Activated effector memory CD4-positive, alpha-beta T cell treated with anti-CD3 and anti-CD28 coated beads, Interleukin-2, amount 50 U/mL, for 16 hours (primary cell): Measurements from ENCODE around the gene SLC35A3.
"Not testable (repeated sequence)": the region's sequence is repeated elsewhere in the genome, so short reads cannot be mapped to it uniquely, and the experiment has no call there.

Experiments used
- DNase-seq: peaks from one replicate; pipeline ENCODE4 v3.0.0-alpha.2; 2020

Gene SLC35A3

GRCh38 chr1:99977326-99977725 lies 7.5 kb downstream of the SLC35A3 start:
- not testable (repeated sequence) for DNase-seq

GRCh38 chr1:99978218-99978617 lies 8.4 kb downstream of the SLC35A3 start:
- DNase-seq, result no peak

DNA sequence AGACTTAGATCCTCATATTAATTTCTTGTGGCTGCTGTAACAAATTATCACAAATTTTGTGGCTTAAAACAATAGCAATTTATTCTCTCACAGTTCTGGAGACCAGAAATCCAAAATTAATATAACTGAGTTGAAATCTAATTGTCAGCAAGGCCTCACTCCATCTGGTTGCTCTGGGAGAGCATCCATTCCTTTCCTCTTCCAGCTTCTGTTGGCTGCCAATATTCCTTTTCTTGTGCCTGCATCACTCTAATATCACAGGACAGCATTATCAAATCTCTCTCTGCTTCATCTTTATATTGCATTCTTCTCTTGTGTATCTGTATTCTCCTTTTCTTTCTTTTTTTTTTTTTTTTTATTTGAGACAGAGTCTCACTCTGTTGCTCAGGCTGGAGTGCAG lies 9.3 kb downstream of the SLC35A3 start:
- DNase-seq, result no peak

DNA sequence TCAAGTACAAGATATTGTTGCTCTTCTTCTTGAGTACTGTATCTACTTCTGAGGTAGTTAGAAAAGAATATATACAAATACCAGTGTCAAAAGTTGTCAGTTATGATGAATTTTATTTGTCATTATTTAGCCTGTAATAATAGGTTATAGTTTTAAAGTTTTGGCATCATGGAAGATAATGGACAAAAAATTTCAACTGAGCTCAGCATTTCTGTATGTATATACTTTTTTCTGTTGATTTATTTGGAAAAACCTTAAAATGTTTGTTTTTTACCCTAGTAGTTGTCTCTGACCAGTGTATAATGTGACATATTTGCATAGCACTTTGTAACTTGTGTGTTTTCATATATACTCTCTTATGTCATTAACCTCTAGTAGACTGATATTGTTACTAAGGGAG lies 11.1 kb downstream of the SLC35A3 start:
- DNase-seq, result no peak

DNA sequence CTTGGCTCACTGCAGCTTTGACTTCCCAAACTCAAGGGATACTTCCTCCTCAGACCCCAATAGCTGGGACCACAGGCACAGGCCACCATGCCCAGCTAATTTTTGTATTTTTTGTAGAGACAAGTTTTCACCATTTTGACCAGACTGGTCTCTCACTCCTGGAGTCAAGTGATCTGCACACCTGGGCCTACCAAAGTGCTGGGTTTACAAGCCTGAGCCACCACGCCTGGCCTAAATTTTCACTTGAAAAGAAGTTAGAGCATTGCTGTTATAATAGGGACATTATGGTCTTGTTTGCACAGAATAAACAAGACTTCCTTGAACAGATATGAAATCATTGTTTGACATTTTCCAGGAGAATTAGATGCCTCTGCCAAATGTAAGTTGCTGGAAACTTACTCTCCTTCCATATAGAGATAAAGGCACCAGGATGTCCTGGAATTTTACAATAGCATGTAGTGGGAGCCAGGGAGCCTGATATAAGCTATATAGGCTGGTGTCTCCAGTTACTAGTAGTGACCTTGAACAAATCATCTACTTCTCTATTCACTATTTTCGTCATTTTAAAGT lies 16.9 kb downstream of the SLC35A3 start:
- no peak for DNase-seq

DNA sequence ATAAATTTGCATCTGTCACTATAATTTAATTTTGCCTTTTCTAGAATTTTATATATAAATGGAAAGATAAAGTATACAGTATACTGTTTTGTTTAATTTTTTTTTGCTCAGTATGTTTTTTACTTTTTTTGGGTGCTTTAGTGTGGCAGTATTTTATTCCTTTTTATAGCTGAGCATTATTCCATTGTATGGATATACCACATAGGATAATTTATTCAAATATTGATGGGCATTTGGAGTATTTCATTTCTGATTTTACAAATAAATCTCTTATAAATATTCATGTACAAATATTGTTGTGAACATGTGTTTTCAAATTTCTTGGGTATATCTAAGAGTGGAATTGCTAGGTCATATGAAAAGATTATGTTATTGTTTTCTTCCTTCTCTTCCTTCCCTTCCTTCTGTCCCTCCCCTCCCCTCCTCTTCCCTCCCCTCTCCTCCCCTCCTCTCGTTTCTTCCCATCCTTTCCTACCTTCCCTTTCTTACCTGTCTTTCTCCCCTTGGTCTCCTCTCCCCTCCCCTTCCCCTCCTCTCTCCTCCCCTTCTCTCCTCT lies 18.5 kb downstream of the SLC35A3 start:
- DNase-seq, result no peak

DNA sequence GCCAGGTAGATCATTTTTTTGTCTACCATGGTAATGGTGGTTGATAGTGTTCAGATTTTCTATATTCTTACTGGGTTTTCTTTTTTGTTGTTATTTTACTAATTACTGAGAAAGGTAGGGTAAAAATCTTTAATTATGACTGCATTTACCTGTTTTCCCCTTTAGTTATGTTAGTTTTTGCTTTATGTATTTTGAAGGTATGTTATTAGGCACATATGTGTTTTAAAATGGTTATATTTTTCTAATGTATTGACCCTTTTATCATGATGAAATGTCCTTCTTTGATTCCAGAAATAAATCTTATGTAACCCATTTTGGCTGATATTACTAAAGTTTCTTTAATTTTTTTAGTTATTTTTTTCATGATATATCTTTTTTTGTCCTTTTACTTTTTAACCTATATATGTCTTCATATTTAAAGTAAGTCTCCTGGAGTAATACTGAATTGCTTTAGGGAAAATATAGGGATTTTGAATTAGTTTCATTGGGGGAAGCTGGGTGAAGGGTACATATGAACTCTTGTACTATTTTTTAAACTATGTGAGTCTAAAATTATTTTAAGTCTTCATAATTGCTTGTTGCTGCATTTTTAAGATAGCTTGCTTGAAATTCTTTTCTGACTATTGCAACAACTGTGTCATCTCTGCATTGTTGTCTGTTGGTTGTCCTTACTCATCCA lies 22.4 kb downstream of the SLC35A3 start:
- no peak for DNase-seq

- DNase-seq, result no peak
Observed at GRCh38 chr1:99992760-99993467, 23.1 kb downstream of the SLC35A3 start.

- no peak for DNase-seq
Observed at GRCh38 chr1:99993468-99993845, 23.7 kb downstream of the SLC35A3 start.

DNA sequence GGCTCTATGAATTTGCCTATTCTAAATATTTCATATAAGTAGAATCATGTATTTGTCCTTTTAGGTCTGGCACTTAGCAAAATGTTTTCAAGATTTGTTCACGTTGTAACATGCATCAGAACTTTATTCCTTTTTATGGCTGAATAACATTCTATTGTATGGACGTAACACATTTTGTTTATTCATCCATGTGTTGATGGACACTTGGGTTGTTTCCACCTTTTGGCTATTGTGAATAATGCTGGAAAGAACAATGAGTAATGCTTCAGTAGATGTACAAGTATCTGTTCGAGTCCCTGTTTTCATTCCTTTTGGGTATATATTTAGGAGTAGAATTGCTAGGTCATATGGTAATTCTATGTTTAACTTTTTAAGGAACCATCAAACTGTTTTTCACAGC lies 24.7 kb downstream of the SLC35A3 start:
- no peak for DNase-seq

DNA sequence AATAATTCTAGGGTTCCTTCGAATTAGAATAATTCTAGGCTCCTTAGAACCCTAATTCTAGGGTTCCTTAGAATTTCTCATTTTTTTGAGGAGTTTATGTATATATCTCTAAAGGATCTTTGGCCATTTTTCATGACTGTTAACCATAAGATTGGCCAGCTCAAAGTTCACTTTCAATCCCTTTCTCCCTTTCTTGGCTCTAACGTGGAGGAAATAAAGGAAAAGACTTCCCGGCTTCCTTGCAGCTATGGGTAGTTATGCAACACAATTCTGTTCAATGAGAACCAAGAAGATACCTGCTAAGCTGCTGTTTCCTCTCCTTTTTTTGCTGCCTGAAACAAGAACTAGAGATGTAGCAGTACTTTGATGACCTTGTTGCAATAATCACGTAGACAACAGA lies 27.2 kb downstream of the SLC35A3 start:
- DNase-seq, result no peak

DNA sequence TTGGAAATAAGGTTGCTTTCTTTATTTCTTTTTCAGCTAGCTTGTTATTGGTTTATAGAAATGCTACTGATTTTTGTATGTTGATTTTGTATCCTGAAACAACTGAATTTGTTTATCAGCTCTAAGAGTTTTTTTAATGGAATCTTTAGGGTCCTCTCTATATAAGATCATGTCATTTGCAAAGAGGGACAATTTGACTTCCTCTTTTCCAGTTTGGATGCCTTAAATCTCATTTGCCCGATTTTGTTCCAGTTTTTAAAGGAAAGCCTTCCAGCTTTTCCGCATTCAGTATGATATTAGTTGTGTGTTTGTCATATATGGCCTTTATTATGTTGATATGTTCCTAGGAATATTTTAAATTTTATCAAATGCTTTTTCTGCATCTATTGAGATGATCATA lies 31.7 kb downstream of the SLC35A3 start:
- no peak for DNase-seq

DNA sequence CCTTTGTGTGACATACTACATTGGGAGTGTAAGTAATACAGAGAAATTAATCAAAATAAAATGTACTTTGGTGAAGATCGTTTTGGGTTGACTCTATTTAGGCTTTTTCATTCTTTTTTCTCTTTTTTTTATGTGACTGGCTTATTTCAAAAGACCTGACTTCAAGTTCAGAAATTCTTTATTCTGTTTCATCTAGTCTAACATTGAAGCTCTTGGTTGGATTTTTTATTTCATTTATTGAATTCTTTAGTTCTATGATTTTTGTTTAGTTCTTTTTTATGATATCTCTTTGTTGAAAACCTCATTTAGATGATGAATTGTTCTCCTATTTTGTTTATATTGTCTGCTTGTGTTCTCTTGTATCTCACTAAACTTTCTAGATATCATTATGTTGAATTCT lies 35.6 kb downstream of the SLC35A3 start:
- no peak for DNase-seq

GRCh38 chr1:100006688-100007087 lies 36.9 kb downstream of the SLC35A3 start:
- no peak for DNase-seq

DNA sequence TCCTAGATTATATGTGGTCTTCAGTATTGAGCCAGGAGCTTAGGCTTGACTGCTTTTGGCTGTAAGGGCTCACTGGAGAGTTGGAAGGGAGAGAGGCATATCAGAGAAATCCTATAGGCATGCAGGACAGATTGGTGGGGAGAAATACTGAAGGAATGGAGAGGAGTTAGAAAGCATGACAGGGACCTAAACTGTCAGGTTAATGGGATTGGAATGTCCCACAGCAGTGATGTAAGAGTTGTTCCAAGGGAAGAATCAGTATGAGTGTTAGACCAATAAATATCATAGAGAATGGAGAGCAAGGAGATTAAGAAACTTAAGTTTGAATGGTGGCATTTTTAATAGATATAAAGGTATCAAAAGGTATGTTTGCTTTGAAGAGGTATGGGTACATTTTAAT lies 39.7 kb downstream of the SLC35A3 start:
- no peak for DNase-seq

- no peak for DNase-seq
Observed at GRCh38 chr1:100010804-100011203, 41.0 kb downstream of the SLC35A3 start.

DNA sequence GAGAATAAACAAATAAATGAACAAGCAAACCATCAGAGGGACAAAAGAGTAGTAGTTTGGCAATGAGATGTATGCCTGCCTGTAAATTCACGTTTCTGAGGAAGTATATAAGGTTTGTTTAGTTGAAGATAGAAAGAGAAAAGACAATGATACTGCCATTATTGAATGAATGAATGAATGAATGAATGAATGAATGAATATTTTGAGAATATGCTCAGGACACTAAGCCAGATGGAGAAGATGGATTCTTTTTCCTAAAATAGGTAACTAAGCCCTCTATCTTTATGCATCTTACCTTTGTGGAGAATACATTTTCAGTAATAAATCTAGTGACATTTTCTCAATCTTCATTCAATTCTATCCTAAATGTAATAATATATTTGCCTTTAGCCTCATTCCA lies 49.4 kb downstream of the SLC35A3 start:
- no peak for DNase-seq

GRCh38 chr1:100023482-100023881 lies 53.7 kb downstream of the SLC35A3 start:
- DNase-seq, result no peak

- no peak for DNase-seq
Observed at GRCh38 chr1:100027212-100027611, 57.4 kb downstream of the SLC35A3 start.

- no peak for DNase-seq
Observed at GRCh38 chr1:100028765-100029164, 59.0 kb downstream of the SLC35A3 start.

GRCh38 chr1:100034470-100034869 lies 64.7 kb downstream of the SLC35A3 start:
- DNase-seq, result no peak

- DNase-seq, result no peak
Observed at GRCh38 chr1:100035214-100035613, 65.4 kb downstream of the SLC35A3 start.

- DNase-seq, result no peak
Observed at GRCh38 chr1:100036718-100037655, 67.2 kb downstream of the SLC35A3 start.
